KMS-11 (cell line): ENCODE data around the gene SORL1-AS1.

Source experiments
- H2AFZ ChIP-seq: fragments of 200-600 bp; sonication (generic); 2 replicates; pipeline ENCODE4 v1.6.1; 2016; ENCODE audit warnings: antibody characterized with exemption, mixed run types, low read depth
- H3K27ac ChIP-seq: fragments of 200-600 bp; sonication (generic); 2 replicates; pipeline ENCODE4 v1.6.1; 2016; ENCODE audit warnings: mild to moderate bottlenecking, mixed run types
- H3K27me3 ChIP-seq: fragments of 200-600 bp; sonication (generic); 2 replicates; pipeline ENCODE4 v1.6.1; 2017; ENCODE audit warnings: mild to moderate bottlenecking, low read depth, mixed run types, moderate library complexity; ENCODE audit not compliant: insufficient read depth
- H3K36me3 ChIP-seq: fragments of 200-600 bp; sonication (generic); 2 replicates; pipeline ENCODE4 v1.6.1; 2017; ENCODE audit warnings: mild to moderate bottlenecking, mixed run types; ENCODE audit not compliant: insufficient read depth
- H3K4me1 ChIP-seq: fragments of 200-600 bp; sonication (generic); 2 replicates; pipeline ENCODE4 v1.6.1; 2016; ENCODE audit warnings: mild to moderate bottlenecking, low read depth, mixed run types; ENCODE audit not compliant: poor library complexity, severe bottlenecking
- H3K4me2 ChIP-seq: fragments of 200-600 bp; sonication (generic); 2 replicates; pipeline ENCODE4 v1.7.0; 2016; ENCODE audit warnings: mild to moderate bottlenecking, mixed run types
- H3K4me3 ChIP-seq: fragments of 200-600 bp; sonication (generic); IDR thresholded peaks from 2 replicates; pipeline ENCODE4 v1.6.1; 2017; ENCODE audit warnings: low read depth, low read length, mixed read lengths; ENCODE audit not compliant: insufficient read depth
- H3K79me2 ChIP-seq: fragments of 200-600 bp; sonication (generic); 2 replicates; pipeline ENCODE4 v1.6.1; 2016; ENCODE audit warnings: low read depth, mixed run types; ENCODE audit not compliant: insufficient read depth
- H3K9ac ChIP-seq: fragments of 200-600 bp; sonication (generic); 2 replicates; pipeline ENCODE4 v1.6.1; 2016; ENCODE audit warnings: mild to moderate bottlenecking, mixed run types
- H4K20me1 ChIP-seq: fragments of 200-600 bp; sonication (generic); 2 replicates; pipeline ENCODE4 v1.6.1; 2016; ENCODE audit warnings: mild to moderate bottlenecking, mixed run types; ENCODE audit not compliant: insufficient read depth
- CTCF ChIP-seq: fragments of 200-600 bp; sonication (generic); conservative IDR thresholded peaks from 2 replicates; pipeline ENCODE4 v1.6.1; 2017; ENCODE audit warnings: low read depth, mild to moderate bottlenecking, antibody characterized with exemption, low read length, moderate library complexity, mixed read lengths

Gene SORL1-AS1

GRCh38 chr11:121478895-121479697, 26.3 kb upstream of the SORL1-AS1 start:
- H3K4me2 ChIP-seq, result no peak overlapping the region
- H2AFZ ChIP-seq, result no peak overlapping the region
- TF ChIP-seq CTCF, result no peak
- no peaks in the 10 kb centered on the region for H4K20me1 ChIP-seq
- no peaks in the 10 kb centered on the region for H3K4me1 ChIP-seq
- H3K27me3 ChIP-seq, result no peaks in the 10 kb centered on the region
- H3K27ac ChIP-seq, result no peak overlapping the region
- H3K79me2 ChIP-seq, result no peaks in the 10 kb centered on the region
- no peaks in the 10 kb centered on the region for H3K36me3 ChIP-seq
- H3K9ac ChIP-seq, result no peak overlapping the region
- no peak overlapping the region for H3K4me3 ChIP-seq

- Histone ChIP-seq H3K9ac (no peak overlapping the region), H4K20me1 (no peaks in the 10 kb centered on the region), H3K27me3 (no peaks in the 10 kb centered on the region), H3K4me1 (no peaks in the 10 kb centered on the region), H3K4me2 (no peak overlapping the region), H3K27ac (no peak overlapping the region), H3K36me3 (no peaks in the 10 kb centered on the region), H2AFZ (no peak overlapping the region), H3K79me2 (no peaks in the 10 kb centered on the region), H3K4me3 (no peak overlapping the region)
- TF ChIP-seq CTCF, result no peak
These were observed 25.6 kb upstream of the SORL1-AS1 start for GRCh38 chr11:121478226-121478894.

GRCh38 chr11:121476379-121477032, 23.7 kb upstream of the SORL1-AS1 start:
- Histone ChIP-seq H3K4me2 (no peak overlapping the region), H3K36me3 (no peaks in the 10 kb centered on the region), H3K9ac (no peak overlapping the region), H3K79me2 (no peaks in the 10 kb centered on the region), H3K27me3 (no peaks in the 10 kb centered on the region), H3K27ac (no peak overlapping the region), H4K20me1 (no peaks in the 10 kb centered on the region), H2AFZ (no peak overlapping the region), H3K4me3 (no peak overlapping the region), H3K4me1 (no peaks in the 10 kb centered on the region)
- no peak for TF ChIP-seq CTCF

GRCh38 chr11:121474680-121475079, 21.9 kb upstream of the SORL1-AS1 start:
- H3K4me1 ChIP-seq, result no peaks in the 10 kb centered on the region
- H4K20me1 ChIP-seq, result no peaks in the 10 kb centered on the region
- H3K27me3 ChIP-seq, result no peaks in the 10 kb centered on the region
- no peaks in the 10 kb centered on the region for H3K79me2 ChIP-seq
- H3K4me3 ChIP-seq, result no peak overlapping the region
- H3K4me2 ChIP-seq, result no peak overlapping the region
- H2AFZ ChIP-seq, result no peak overlapping the region
- no peak overlapping the region for H3K9ac ChIP-seq
- no peaks in the 10 kb centered on the region for H3K36me3 ChIP-seq
- no peak overlapping the region for H3K27ac ChIP-seq
- no peak for TF ChIP-seq CTCF
